ENCODE measurements around the gene KCTD5.

- TF ChIP-seq REST (IDR thresholded peaks at IDR 0.05; ENCODE audit: low read depth, low read length) (no peak), CTCF (IDR thresholded peaks at IDR 0.05 in 2 of 3, conservative IDR thresholded peaks at IDR 0.05 in 1 of 3; ENCODE audit: control insufficient read depth in 2 of 3, extremely low read depth in 1 of 3, insufficient read depth in 1 of 3, low read depth in 3 of 3, low read length in 3 of 3) (no peak), RAD21 (IDR thresholded peaks at IDR 0.05; ENCODE audit: insufficient read depth, low read depth, low read length) (no peak), IRF4 (IDR thresholded peaks at IDR 0.05; ENCODE audit: low read depth, low read length) (no peak), BCL11A (IDR thresholded peaks at IDR 0.05; ENCODE audit: low read depth, low read length) (no peak)
Measured at GRCh38 chr16:2734844-2735515, 52.7 kb downstream of the KCTD5 start.

Data from GM12878 (cell line).